ENCODE measurements around the gene BSPH1.
"Not testable (repeated sequence)": the region's sequence is repeated elsewhere in the genome, so short reads cannot be mapped to it uniquely, and the experiment has no call there.

Gene BSPH1

DNA sequence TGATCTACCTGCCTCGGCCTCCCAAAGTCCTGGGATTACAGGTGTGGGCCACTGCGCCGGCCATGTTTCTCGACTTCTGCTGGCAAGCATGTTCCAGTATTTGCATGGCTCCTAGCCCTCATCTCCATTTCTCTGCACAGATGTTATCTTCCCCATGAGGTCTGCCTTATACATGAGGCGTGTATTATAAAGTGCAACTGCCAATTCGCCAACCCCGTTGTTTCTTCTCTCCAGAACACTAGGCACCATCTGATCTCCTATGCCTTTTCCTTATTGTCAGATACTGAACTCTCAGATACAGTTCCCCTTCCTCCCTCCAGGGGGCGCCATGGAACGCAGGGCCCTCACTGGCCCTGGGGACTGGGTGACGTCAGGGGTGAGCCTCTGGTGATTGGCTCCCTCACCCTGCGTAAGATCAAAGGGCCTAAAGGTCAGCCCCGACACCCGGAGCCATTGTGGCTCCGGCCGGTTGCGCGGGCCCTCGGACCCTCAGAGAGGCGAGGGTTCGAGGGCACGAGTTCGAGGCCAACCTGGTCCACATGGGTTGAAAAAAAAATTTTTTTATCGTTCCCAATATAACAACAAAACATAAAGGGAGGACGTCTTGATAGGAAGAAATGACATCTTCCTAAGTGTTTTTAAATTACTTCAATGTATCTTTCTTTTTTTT is 42.0 kb downstream of the BSPH1 start:
- H3K4me3 ChIP-seq (ENCODE audit: control insufficient read depth, low read depth, low read length); DNase-seq (ENCODE audit: low read depth): not testable (repeated sequence)
- TF ChIP-seq, protein P1, sequence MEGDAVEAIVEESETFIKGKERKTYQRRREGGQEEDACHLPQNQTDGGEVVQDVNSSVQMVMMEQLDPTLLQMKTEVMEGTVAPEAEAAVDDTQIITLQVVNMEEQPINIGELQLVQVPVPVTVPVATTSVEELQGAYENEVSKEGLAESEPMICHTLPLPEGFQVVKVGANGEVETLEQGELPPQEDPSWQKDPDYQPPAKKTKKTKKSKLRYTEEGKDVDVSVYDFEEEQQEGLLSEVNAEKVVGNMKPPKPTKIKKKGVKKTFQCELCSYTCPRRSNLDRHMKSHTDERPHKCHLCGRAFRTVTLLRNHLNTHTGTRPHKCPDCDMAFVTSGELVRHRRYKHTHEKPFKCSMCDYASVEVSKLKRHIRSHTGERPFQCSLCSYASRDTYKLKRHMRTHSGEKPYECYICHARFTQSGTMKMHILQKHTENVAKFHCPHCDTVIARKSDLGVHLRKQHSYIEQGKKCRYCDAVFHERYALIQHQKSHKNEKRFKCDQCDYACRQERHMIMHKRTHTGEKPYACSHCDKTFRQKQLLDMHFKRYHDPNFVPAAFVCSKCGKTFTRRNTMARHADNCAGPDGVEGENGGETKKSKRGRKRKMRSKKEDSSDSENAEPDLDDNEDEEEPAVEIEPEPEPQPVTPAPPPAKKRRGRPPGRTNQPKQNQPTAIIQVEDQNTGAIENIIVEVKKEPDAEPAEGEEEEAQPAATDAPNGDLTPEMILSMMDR (IDR thresholded peaks at IDR 0.05; ENCODE audit: control insufficient read depth, insufficient read depth, low read depth, low read length, missing control alignments), result peak; percentile 32

DNA sequence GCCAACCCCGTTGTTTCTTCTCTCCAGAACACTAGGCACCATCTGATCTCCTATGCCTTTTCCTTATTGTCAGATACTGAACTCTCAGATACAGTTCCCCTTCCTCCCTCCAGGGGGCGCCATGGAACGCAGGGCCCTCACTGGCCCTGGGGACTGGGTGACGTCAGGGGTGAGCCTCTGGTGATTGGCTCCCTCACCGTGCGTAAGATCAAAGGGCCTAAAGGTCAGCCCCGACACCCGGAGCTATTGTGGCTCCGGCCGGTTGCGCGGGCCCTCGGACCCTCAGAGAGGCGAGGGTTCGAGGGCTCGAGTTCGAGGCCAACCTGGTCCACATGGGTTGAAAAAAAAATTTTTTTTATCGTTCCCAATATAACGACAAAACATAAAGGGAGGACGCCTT is 63.4 kb downstream of the BSPH1 start:
- H3K4me3 ChIP-seq (ENCODE audit: control insufficient read depth, low read depth, low read length); DNase-seq (ENCODE audit: low read depth): not testable (repeated sequence)

DNA sequence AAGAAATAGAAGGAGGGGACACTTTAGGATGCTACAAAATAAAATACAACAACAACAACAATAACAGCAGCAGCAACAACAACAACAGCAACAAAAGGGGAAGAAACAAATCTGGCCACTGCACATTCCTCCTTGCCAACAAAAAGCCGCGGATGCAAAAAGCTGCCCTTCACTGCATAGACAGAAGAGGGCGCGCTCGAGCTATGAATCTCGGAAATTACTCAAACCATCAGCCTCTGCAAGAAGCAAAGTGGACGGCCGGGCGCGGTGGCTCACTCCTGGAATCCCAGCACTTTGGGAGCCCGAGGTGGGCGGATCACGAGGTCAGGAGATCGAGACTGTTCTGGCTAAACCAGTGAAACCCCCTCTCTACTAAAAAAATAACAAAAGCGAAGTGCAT is 71.9 kb downstream of the BSPH1 start:
- not testable (repeated sequence) for DNase-seq (ENCODE audit: low read depth); H3K4me3 ChIP-seq (ENCODE audit: control insufficient read depth, low read depth, low read length)

All from AG09309 (cell line).